Measurements from ENCODE around the gene SHH. TPM values are rescaled to one million over a fixed set of nuclear protein-coding genes. Genes with fewer than 3 reads are reported as not detected.

SHH gene
- polyA plus RNA-seq, 4 donors = 2.3 to 4.9 (median 2.9) TPM

DNA sequence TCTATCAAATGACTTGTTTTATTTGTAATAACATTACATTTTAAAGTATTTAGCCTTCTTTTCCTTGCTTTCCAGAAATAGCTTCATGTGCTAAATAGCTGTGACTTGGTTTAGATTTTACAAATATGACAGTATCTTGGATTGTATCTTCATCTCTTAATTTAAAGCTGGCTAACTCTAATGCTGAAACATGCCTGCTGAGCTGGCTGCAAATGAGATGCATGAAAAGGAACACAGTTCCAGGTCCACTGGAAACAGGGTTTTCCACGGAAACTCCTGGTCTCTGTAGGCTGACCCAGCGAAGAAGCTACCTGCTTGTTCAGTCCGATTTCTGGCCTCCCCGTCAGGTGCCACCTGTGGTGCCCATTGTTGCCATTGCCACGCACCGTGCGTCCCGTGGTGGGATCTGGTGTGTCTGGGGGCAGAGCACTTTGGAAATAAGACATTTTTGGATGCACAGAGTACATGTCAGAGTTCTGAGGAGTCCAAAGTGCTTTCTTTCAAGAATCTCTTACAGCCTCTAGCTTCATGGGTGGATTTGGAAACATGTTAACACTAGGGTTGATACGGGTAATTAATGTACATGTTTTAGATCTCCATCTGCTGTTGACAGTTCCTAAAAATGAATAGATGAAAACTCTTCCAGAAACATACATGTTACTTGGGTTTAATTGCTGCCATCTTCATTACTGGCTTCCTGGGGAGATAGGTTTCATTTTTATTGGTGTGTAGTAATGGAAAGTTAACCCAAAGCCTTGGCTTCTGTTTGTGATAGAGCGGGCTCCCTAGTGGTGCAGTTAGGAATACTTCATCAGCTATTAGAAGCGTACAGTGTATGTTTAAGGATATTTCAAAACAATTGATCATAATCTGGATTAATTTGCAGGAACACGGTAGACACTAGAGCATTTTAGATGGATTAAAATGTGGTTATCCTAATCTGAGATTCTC lies 45.0 kb downstream of the SHH start:
- no peak for DNase-seq (ENCODE audit: low read depth in 4 of 4, low spot score in 3 of 4)

DNA sequence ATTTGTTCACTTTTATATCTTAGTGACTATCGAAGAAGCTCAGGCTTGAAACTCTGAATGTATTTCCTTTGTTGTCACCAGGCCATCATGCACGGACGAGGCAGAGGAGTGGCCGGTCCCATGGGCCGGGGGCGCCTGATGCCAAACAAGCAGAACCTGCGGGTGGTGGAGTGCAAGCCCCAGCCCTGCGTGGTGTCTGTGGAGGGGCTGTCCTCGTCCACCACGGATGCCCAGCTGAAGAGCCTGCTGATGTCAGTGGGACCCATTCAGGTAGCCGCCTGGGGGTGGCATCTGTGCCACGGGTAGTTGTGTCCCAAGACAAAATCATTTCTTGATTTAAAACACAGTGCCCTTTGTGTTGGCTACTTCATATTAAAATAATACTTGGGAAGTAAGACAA lies 45.9 kb downstream of the SHH start:
- no peak for DNase-seq (ENCODE audit: low read depth in 4 of 4, low spot score in 3 of 4)

DNA sequence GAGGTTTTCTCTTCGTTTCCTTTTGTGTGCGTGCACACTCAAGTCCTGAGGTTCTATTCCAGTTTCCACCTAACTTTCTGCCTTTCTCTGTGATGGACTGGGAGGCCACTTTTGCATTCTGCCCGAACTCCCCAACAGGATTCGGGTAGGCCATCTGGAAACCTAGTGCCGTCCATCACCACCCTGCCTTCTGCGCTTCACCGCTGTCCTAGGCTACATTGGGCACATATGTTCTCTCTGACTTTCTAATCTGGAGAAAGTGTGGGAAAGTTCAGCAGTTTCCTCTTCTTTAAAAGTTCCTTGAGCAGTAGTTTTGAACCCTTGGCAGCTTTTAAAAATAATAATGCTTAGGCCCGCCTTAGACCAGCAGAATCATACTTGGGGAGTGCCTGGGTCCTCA lies 46.8 kb downstream of the SHH start:
- DNase-seq (ENCODE audit: low read depth in 4 of 4, low spot score in 3 of 4) = no peak

DNA sequence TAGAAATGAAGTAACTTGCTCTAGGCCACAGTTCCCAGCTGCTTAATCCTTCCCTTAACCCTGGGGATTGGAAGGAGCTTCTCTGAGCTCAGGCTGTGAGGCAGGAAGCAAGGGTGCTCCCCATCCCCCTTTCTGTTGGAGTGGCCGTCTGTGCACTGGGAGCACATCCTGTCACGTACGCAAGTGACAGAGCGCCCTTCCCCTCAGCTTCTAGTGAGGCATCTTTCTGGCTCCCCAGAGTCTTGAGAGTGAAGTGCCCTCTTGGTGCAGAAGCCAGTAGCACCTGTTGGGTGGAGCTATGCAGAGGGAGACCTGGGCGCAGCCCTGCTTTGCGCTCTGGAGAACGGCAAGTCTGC lies 47.8 kb downstream of the SHH start:
- DNase-seq (ENCODE audit: low read depth in 4 of 4, low spot score in 3 of 4) = no peak

DNA sequence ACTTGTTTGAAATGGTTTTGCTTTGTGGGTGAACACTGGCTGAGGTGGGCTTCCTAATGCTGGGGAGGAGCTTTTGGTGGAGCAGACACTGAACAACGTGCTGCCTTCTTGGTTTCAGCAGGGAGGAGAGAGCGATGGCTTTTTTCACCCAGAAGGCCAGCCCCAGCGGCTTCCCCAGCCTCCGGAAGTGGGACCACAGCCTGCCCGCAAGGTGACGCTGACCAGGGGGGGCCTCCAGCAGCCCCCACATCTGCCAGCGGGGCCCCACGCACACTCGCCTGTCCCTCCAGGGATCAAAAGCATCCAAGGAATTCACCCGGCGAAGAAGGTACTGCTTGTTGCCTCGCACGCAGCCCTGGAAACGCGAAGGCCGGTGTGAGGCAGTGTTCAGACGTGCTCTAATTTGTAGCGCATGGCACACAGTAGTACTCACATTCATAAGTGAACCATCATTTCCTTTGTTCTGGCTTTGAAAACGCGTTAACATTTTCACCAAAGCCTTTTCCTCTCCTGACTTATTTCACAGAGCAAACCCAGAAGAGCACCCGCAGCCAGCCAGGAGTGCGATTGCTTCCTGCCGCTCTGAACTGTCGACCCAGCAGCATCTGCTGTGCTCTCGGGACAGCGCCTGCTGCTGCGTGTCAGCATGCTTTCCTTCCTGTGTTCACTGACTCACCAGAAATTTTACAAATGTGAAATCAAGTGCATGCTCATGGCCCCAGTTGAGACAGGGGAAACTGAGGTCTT lies 48.4 kb downstream of the SHH start:
- DNase-seq (ENCODE audit: low read depth in 4 of 4, low spot score in 3 of 4) = no peak

DNA sequence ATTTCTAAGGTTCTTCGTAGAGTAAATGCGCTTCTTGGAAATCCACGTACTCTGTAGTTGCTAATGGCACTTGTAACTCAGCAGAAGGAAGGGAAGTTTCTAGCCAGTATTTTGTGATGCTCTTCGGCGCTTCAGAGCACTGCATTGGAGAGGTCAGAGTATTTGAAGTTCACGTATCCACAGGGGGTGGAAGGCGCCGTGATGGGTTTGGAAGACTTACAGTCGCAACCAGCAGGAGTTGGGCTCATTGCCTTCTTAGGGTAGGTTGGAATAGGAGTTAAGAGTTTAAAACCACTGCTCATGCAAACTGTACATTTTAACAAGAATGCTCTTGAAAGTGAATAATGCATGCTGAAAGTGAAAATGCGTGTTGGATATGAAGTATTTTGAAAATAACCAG lies 49.1 kb downstream of the SHH start:
- DNase-seq (ENCODE audit: low read depth in 4 of 4, low spot score in 3 of 4) = no peak

DNA sequence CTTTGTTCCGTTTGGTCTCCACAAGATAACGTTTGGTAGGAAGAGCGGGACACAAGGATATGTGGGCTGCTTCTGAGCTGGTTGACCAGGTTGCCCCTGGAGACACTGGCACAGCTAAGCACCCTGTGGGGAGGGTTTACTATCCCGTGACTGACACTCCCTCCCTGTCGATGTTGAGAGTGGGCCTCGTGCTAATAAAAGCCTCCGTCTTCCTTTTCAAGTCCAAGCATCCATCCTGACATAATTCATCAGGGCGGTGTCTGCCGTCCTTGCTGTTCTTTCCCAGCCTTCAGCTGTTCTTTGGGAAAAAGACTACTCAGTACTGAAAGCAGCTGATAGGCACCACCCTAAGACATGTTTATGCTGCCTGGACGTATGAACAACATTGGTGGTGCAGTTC lies 49.6 kb downstream of the SHH start:
- no peak for DNase-seq (ENCODE audit: low read depth in 4 of 4, low spot score in 3 of 4)

DNA sequence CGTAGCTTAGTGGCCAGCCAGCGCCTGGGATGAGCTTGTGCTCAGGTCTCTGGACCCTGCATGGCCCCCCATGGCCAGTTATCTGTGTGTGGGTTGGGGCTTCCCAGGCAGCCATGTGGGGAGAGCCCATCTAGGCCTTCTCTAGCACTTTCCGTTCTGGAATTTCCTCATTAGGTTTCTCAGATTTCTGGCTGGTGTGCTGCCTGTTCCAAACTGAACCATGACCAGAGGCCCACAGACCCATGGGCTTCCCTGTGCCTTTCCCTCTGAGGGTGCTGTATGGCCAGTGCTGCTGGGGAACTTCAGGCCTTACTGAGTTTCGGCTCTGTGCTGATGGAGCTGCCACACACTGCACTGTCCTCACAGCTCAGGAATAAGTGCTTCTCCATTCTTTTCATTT lies 50.2 kb downstream of the SHH start:
- no peak for DNase-seq (ENCODE audit: low read depth in 4 of 4, low spot score in 3 of 4)

DNA sequence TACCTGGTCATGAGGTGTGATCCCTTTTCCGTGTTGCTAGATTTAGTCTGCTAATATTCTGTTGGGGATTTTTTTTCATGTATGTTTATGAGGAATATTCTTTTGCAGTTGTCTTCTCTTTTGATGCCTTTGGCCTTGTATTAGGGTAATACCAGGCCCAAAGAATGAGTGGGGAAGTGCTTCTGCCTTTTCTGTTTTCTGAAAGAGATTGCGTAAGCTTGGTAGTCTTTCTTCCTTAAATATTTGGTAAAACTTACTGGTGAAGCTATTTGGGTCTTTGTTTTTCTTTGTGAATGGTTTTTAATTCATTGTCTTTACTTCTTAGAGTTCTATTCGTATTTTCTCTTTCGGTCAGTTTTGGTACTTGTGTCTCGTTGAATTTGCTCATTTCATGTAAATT lies 51.1 kb downstream of the SHH start:
- no peak for DNase-seq (ENCODE audit: low read depth in 4 of 4, low spot score in 3 of 4)

DNA sequence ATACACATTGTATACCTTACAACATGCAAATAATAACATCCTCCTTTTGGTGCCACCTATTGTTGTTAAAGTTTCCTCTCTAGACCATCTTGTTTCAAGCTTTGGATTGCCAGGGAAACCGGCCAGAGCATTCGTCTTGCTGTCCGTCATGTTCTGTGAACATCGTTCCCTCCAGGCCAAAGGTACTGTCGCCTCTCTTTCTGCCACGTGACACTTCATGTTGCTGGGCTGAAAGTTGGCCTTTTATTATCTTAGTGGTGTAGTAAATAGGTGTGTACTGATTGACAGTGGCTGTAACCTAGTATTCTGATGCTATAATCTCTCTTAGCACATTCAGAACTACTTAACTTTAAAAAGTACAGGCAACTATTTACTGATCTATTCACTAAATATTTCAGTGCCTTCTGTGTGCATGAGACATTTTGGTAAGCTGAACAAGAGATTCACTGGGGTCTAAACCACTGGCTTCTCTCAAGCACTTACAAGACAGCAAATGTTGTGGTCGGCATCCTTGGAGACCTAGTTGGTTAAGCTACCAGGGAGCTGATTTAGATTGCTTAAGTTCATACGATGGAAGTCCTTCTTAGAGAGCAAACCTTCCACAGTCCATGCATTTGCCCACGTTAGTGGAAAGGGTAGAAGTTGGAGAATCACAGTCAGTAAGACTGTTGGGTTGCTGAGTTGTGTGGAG lies 52.4 kb downstream of the SHH start:
- DNase-seq (ENCODE audit: low read depth in 4 of 4, low spot score in 3 of 4) = no peak

DNA sequence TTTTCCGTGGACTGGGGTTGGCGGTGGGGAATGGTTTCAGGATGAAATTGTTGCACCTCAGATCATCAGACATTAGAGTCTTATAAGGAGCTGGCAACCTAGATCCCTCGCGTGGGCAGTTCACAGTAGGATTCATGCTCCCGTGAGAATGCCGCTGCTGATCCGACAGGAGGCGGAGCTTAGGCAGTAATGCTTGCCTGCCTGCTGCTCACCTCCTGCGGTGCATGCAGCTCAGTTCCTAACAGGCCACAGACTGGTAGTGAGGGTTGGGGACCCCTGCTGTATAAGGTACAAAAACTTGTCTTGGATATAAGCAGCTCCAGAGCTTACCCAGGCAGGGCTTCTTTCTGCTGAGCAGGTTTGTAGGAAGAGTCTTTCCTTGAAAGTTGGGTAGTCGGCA lies 53.9 kb downstream of the SHH start:
- DNase-seq (ENCODE audit: low read depth in 4 of 4, low spot score in 3 of 4) = no peak

DNA sequence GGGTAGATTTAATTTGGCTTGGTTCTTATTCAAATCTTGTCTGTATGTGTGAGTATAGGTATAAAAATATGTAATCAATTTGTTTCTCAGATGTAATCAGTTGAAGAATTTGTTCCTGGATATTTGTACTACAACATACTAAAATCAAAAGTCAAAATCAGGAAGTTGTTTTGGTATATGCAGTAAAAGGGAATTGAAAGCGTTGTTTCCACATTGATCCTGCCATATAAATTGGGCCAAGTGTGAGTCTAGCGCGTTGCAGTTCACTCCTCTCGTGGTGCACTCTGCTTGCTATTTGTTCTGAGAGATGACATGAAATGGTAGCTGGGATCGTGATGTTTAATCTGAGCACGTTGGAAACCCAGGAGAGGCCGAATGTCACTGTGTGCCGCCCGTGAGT lies 55.9 kb downstream of the SHH start:
- DNase-seq (ENCODE audit: low read depth in 4 of 4, low spot score in 3 of 4) = no peak

DNA sequence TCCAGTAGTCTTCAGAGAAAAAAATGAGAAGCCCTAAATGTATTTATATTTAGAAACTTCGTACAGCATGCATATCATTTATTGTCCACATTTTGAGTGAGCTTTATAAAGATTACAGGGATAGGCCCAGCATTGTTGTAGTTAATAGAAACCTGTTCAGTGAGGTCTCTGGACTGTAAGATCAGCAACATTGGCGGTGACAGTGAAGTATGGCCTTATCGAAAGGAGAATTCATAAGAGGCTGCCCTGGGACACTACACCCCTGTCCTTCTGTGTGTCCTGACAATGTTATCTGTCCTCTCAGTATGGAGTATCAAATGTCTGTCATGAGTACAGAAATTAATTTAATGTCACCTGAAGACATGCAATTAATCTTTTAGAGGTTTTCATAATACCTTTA lies 57.2 kb downstream of the SHH start:
- DNase-seq (ENCODE audit: low read depth in 4 of 4, low spot score in 3 of 4) = no peak

DNA sequence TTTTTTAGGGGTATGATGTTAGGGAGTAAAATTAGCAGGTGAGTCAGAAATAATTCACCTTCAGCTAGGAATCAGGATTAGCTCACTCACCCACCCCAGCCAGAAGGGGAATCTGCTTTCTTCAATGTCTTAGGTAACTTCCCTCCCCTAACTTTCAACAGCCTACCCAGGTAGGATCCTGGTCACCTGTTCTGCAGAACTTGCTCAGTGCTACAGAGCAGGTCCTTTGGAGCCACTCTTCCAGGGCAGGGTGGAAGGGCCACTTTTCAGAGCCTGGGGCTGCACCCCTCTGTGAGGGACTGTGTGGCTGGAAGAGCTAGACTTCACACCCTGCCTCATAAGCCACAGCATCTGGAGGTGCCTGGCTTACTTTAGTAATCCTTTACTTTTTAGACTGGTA lies 58.1 kb downstream of the SHH start:
- DNase-seq (ENCODE audit: low read depth in 4 of 4, low spot score in 3 of 4) = no peak

DNA sequence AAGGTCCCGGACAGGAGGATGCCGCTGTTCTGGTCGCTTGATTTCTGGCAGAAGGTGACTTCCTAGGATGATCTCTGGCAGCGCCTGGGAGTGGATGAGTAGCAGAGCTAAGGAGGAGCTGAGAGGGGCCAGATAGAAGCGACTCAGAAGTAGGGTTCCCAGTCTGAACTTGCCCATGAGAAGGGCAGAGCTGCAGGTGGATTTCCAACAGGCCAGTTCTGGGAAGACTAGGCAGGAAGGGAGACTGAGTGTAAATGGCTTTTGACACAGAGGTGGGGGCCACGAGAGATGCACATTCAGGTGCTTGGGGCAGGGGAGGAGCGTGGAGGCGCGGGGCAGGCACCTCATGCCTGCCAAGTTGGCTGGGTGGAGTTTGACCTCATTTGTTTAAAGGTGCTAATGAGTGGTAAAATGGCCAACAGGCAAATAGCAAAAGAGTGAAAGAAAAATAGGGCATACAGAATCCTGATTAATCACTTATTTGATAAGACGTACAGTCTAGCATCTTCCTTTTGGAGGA lies 58.8 kb downstream of the SHH start:
- DNase-seq (ENCODE audit: low read depth in 4 of 4, low spot score in 3 of 4) = no peak

DNA sequence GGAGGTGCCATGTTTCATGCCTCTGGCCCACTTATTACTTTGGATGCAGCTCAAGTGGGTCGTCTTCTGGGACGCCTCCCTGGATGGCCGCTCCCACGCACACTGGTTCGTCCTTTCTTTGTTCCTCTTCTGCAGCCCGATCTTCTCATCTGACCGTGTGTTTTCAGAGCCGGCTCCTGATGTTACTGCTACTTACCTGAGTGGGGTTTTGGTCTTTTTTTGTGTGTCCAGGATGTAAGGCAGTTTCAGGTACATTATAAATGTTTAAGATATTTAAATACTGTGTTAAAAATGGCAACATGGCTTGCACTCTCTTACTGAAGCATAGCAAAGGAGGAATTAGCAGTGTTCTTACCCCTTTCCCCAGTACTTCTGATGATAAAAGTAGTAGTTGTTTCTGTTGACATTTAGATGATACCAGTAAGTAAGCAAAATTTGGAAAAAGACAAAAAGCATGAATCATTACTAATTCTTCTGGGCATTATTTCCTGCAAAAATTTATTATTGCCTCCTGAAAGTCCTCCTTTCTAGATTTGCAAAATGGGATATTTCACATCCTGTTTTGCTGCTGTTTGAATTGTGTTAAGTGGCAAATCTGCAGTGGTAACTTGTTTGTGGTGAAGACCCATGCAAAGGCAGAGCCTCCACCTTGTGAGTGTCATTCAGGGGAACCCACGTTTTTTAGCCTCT lies 59.4 kb downstream of the SHH start:
- DNase-seq (ENCODE audit: low read depth in 4 of 4, low spot score in 3 of 4) = no peak

DNA sequence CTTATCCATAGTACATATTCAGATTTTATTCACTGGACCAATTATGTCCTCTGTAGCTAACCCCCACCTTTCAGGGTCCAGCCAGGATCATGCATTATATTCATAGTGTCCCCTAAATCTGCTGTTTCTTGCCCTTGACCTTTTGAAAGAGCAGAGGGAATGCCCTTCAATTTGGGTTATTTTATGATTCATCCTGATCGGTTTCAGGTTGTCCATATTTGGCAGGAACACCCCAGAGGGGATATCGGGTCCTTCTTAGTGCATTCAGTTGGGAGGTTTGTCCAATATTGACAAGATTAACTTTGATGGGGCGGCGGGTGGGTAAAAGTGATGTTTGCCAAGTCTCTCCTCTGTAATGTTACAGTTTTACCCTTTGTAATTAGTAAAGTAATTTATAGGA lies 60.9 kb downstream of the SHH start:
- DNase-seq (ENCODE audit: low read depth in 4 of 4, low spot score in 3 of 4) = no peak

DNA sequence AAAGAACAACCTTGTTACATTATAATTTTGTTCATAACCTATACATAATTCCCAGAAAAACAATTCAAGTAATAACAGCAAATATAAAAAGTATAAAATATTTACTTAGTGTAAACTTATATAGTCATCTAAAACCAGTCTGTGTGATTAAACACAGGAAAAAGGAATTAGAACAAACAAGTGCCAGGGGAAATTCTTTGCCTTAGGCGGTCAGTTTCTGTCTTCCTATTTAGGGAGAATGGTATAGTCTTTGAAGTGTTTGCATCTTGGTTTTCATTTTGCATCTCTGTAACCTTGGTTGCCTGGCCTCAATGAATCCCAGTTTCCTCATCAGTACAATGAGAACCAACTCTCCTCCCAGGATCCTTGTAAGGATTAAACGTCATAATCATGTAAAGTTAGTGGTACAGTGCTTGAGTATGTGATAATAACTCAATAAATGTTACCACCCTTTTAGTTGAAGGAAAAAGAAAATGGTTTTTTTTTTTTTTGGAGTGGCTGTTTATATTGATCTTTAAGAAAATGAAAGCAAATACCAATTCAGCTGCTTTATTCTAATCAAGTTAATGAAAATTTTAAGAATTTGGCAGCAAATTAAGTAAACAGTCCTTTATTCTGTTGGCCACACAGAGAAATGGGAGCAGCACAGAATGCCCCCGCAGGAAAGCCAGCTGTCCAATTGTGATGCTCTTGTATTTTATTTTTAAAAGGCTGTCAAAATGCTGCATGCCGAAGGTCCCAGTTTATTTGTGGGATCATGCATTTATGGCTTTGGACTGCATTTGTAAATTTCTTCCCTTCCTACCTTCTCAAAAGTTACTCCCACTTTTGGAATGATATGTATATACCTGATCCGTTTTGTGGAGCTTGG lies 61.8 kb downstream of the SHH start:
- no peak for DNase-seq (ENCODE audit: low read depth in 4 of 4, low spot score in 3 of 4)
